SKM-1 treated with dmso at 0.1 percent for 144 hours (cell line): Measurements from ENCODE around the gene TMPRSS7.

Source experiments
- DNase-seq: peaks from one replicate; lab custom pipeline; 2025; ENCODE audit not compliant: unreplicated experiment; lab: John Stamatoyannopoulos, UW

Gene TMPRSS7

DNA sequence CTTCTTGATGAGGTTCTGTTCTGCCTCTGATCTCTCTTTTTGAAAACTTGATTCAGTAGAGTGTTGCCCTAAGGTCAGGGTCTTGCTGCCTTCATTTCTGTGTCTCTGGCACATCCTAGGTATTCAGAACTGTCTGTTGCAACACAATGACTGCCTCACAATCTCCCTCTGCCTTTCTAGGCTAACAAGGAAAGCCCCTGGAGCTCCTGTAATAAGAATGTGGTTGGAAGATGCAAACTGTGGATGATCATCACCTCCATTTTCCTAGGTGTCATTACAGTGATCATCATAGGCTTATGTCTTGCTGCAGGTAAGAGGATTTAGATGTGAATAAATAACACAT lies 58.6 kb downstream of the TMPRSS7 start:
- no peak for DNase-seq

- no peak for DNase-seq
These were observed 61.2 kb downstream of the TMPRSS7 start for GRCh38 chr3:112095731-112096130.

- DNase-seq, result no peak
These were observed 61.6 kb downstream of the TMPRSS7 start for GRCh38 chr3:112096176-112096575.

DNA sequence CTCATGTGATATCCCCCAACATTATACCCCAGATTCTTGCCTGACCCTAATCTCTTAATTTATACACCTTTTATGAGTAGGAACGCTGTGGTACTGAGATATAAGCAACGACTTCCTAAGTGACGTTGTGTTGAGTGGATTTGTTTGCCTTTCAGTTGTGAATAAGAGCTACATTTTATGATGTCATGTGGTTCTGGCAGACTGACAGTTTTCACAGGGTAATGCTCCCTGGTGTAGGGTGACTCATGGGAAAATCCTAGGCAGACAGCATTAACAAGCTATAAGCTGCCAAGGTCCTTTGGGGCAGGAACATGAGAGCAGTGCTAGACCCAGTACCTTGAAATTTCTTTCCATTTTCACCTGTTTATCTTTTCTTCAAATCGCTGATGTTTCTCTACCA lies 62.8 kb downstream of the TMPRSS7 start:
- DNase-seq, result no peak

GRCh38 chr3:112101916-112102315 lies 67.4 kb downstream of the TMPRSS7 start:
- DNase-seq, result no peak

GRCh38 chr3:112104774-112105173 lies 70.2 kb downstream of the TMPRSS7 start:
- no peak for DNase-seq

- no peak for DNase-seq
These were observed 74.8 kb downstream of the TMPRSS7 start for GRCh38 chr3:112109322-112109721.

- peak; percentile 76 for DNase-seq
These were observed 77.4 kb downstream of the TMPRSS7 start for GRCh38 chr3:112111785-112112402.

- no peak for DNase-seq
These were observed 80.1 kb downstream of the TMPRSS7 start for GRCh38 chr3:112114576-112115160.

- no peak for DNase-seq
These were observed 80.7 kb downstream of the TMPRSS7 start for GRCh38 chr3:112115161-112115739.

- no peak for DNase-seq
These were observed 81.4 kb downstream of the TMPRSS7 start for GRCh38 chr3:112115806-112116383.

DNA sequence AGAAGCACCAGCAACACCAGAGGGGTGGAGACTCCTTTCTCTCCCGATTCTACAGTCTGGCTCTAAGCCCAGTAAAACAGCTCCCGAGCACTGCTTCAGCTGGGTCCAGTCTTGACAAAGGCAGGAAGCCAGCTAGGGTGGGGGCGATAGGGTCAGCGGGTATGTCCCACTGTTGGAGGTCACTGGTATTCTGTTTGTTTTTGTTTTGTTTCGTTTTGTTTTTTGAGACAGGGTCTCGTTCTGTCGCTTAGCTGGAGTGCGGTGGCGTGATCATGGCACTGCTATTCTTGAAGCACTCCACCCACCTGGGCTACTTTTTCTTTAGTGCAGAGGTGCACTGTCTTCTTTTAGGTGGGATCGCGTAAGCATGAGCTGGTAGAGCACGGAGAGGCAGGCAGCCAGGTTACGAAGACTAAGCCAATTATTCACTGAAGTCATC lies 82.2 kb downstream of the TMPRSS7 start:
- DNase-seq, result no peak

GRCh38 chr3:112117415-112117814 lies 82.9 kb downstream of the TMPRSS7 start:
- DNase-seq, result no peak

GRCh38 chr3:112117841-112118571 lies 83.5 kb downstream of the TMPRSS7 start:
- peak; percentile 8 for DNase-seq

DNA sequence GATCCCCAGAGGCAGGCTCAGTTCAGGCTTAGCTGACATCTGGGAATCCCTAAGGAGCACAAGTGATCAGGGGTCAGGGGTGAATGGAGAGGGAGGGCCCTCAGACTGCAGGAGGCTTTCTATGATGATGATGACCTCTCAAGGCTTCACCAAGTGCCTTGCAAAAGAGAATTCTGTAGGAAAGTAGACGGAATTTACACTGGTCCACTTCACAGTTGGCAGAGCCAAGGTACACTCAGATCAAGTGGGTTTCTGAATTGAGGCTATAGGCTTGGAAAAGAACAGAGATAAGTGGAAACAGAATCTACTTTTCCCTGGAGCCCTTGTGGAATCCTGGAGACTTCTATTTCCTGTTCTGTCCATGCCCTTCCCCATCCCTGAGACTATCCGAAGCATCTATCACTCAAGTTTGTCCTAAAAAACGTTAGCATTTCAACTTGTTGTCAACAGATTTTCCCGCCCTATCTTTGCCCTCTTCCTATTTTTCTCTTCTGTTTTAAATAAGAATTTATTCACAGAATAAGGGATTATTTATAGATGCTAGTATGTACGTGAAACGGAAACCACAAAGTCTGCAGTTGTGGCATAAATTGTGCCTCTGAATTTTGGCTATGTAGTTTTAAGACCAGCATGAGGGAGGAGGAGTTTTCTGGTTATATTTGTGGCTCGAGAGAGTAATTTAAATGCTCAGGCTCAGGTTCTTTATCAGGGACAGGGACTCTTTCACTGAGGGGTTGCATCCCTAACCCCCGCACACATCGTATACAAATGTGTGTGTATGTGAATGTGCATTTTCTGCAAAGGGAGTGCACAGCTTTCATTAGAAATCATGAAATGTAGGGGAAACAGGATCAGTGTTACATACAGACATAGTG lies 85.7 kb downstream of the TMPRSS7 start:
- no peak for DNase-seq

- DNase-seq, result no peak
These were observed 87.3 kb downstream of the TMPRSS7 start for GRCh38 chr3:112121577-112122547.

GRCh38 chr3:112122870-112123269 lies 88.3 kb downstream of the TMPRSS7 start:
- DNase-seq, result no peak

GRCh38 chr3:112123548-112123947 lies 89.0 kb downstream of the TMPRSS7 start:
- no peak for DNase-seq

GRCh38 chr3:112124907-112125607 lies 90.5 kb downstream of the TMPRSS7 start:
- DNase-seq, result no peak
